GM12892 (cell line): ENCODE results near the gene PRKD1.

ENCODE experiments used
- DNase-seq: peaks from one replicate; pipeline ENCODE4 v3.0.0; 2011; ENCODE audit not compliant: insufficient read length
- FAIRE-seq: peaks from 2 replicates; lab custom pipeline; 2011; peaks lifted over from hg19 to GRCh38; lab: Jason Lieb, UNC
- POLR2A ChIP-seq: IDR thresholded peaks from 2 replicates; pipeline ENCODE4 v1.6.1; 2011; ENCODE audit warnings: low read depth, low read length, control low read depth
- POLR2AphosphoS5 ChIP-seq: IDR thresholded peaks from 2 replicates; pipeline ENCODE4 v1.6.1; 2011; ENCODE audit warnings: low read depth, low read length, control low read depth
- TAF1 ChIP-seq: IDR thresholded peaks from 2 replicates; pipeline ENCODE4 v1.6.1; 2011; ENCODE audit warnings: low read depth, mild to moderate bottlenecking, control low read depth, low read length, borderline replicate concordance

The PRKD1 gene

DNA sequence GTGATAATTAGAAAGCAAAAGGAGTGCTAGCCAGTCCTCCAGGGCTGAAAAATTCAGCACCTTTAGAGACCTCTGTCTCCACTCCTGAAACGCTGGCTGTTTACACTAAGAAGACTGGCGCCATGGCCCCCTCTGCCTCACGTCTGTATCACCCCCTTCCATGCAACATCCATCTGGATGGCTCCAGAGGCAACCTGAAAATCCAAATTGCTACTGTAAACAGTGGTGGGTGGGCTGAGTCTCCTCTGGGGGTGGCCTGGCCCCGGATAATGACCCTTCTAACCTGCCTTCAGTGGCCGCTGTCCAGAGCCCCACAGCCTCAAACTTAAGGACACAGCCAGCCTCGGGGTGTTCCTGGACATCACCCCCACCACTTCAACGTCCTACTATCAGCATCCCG, 1.4 kb downstream of the PRKD1 start:
- DNase-seq (no peak), FAIRE-seq (no peak)
- TF ChIP-seq POLR2A (no peak), TAF1 (no peak), POLR2AphosphoS5 (no peak)

DNA sequence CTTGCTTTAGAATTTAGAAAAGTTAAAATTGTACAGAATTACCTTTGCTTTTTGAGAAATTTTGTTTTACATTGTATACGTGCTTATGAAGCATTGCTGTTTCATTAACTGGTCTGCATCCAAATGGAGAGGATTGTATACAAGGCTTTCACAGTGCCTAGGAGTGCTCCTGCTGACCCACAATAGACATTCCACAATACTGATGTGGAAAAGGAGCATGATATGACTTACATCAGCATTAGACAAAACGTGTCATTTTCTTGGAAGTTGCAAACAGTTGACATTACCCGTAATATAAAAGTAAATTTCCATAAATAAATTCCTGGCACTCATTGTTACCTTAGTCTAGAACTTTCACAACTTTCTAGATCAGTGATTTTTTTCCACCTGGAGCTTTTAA, 1.9 kb downstream of the PRKD1 start:
- TF ChIP-seq POLR2AphosphoS5 (no peak), TAF1 (no peak), POLR2A (no peak)
- FAIRE-seq: no peak
- no peak for DNase-seq

DNA sequence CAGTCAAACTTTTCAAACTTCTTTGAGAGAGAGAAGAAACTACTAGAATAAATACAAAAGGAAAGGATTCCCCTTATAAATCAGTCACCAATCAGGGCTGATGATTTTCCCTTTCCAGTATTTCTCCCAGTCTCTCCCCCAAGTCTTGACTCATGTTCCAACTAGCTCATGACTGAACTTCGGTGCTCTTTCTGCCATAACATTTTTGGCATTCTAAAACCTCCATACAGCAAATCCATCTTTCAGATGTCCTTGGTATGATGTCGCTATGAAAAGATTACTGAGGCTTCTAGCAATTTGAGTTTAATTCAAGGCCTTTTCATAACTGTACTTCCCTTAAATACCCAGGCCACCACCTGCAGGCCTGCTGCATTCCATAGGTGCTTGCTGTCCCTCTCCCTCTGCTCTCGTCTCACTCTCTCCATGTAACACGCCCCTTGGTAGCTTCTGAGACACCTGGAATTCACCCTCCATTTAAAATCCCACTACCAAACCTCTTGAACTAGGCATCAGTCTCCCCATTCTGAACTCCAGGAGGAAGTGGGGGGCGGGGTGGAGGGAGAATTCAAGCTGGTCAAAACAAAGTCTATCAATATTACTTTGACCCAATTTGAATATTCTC, 2.4 kb downstream of the PRKD1 start:
- TF ChIP-seq POLR2AphosphoS5 (no peak), TAF1 (no peak), POLR2A (no peak)
- FAIRE-seq: no peak

DNA sequence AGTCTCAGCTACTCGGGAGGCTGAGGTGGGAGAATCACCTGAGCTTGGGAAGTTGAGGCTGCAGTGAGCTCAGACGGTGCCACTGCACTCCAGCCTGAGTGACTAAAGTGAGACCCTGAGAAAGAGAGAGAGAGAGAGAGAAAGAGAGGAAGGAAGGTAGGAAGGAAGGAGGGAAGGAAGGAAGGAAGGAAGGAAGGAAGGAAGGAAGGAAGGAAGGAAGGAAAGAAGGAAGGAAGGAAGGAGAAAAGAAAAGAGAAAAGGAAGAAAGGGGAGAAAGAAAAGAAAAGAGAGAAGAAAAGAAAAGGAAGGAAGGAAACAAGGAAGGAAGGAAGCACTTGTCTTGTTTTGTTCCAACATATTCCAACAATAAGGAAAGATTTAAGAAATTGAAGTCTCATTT, 7.8 kb downstream of the PRKD1 start:
- FAIRE-seq (no peak), DNase-seq (no peak)
- TF ChIP-seq TAF1: no peak
- no peak for TF ChIP-seq POLR2A
- no peak for TF ChIP-seq POLR2AphosphoS5

More for the DNA sequence above, 2.4 kb downstream of the PRKD1 start:
- DNase-seq: no peak

DNA sequence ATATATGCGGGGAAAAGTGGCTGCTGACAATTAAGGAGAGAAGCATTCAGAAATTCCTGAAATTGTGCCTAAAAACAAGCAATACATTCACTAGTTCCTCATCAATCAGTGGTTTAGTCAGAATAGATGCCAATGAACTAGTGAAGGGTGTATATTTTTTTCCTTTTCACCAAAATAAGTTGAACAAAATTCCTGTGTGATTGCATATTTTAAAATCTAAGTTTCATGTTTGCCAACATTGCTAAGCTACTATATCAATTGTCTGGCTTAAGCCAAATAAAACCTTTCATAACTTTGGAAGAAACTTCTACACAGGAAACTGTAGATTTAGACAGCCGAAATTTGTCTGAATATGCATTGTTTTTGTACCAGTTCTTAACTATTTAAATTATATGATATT, 8.7 kb downstream of the PRKD1 start:
- TF ChIP-seq POLR2AphosphoS5 (no peak), POLR2A (no peak), TAF1 (no peak)
- no peak for DNase-seq
- FAIRE-seq: no peak

DNA sequence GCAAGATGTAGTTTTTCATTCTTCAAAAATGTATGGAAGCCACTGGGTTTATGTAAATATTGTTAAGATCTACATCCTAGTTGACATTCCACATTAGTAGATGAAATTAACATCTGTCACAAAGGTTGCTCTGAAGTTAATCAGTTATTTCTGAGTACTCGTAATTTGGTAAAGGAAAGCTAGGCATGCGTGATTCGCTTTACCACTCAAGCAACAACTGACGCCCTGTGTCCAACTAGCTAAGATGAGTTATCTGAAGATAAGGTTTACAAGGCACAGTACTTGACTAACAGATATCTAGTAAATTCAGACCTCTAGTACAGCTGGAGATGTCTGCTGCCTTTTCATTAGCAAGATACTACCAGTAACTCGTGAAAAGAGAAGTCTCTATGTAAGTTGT, 14.1 kb downstream of the PRKD1 start:
- FAIRE-seq: no peak
- TF ChIP-seq POLR2AphosphoS5 (no peak), POLR2A (no peak), TAF1 (no peak)
- no peak for DNase-seq

DNA sequence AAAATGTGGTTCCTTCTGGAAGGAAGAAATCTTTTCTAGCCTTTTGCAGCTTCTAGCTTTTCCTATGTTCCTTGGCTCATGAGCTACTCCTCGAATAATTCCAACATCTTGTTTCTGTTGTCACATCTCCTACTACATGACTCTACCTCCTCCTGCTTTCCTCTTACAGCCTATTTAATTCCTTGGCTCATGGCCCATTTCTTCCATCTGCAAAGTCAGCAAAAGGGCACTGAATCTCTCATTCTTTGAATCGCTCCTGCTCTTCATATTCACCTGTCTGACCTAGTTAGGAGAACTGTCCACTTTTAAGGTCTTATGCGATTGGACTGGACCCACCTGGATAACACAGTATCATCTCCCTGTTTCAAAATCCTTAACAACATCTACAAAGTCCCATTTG, 15.8 kb downstream of the PRKD1 start:
- TF ChIP-seq POLR2AphosphoS5 (no peak), TAF1 (no peak), POLR2A (no peak)
- DNase-seq: no peak
- no peak for FAIRE-seq

DNA sequence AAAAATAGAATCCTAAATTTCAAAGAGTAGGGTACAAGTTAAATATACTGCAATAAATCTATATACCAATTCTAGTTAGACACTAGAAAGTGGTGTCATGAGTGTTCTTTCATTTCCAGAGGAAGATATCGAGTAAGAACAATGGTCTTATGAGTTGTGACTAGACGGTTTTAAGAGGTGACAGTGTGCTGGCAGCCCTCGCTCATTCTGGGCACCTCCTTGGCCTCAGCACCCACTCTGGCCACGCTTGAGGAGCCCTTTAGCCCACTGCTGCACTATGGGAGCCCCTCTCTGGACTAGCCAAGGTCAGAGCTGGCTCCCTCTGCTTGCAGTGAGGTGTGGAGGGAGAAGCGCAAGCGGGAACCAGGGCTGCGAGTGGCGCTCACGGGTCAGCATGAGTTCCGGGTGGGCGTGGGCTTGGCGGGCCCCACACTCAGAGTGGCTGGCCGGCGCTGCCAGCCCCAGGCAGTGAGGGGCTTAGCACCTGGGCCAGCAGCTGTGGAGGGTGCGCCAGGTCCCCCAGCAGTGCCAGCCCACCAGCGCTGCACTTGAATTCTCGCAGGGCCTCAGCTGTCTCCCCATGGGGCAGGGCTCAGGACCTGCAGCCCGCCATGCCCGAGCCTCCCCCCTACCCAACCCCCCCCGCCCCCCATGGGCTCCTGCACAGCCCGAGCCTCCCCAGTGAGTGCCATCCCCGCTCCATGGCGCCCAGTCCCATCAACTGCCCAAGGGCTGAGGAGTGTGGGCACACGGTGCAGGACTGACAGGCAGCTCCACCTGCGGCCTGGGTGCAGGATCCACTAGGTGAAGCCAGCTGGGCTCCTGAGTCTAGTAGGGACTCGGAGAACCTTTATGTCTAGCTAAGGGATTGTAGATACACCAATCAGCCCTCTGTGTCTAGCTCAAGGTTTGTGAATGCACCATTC, 18.7 kb downstream of the PRKD1 start:
- TF ChIP-seq TAF1: no peak
- no peak for TF ChIP-seq POLR2AphosphoS5
- TF ChIP-seq POLR2A: no peak
- no peak for DNase-seq
- FAIRE-seq: no peak

DNA sequence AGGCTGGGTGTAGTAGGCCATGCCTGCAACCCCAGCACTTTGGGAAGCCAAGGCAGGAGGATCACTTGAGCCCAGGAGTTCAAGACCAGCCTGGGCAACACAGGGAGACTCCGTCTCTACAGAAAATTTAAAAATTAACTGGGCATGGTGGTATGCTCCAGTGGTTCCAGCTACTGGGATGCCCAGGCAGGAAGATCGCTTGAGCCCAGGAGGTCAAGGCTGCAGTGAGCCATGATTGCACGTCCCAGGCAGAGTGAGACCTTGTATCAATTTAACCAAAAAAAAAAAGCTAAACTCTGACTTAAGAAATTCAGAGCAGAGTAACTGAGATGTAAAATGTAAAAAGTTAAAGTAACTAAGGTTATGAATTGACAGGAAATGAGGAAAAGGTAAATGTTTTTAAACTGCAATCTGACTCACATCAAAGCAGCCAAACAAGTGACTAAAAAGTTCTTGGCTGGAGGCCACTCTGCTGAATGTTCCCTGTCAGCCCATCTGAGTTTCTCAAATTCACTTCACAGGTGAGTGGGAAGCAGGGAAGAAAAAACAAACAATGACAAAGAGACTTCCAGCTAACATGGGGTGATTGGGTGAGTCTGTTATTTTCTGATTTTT, 21.3 kb downstream of the PRKD1 start:
- FAIRE-seq: no peak
- no peak for TF ChIP-seq TAF1
- no peak for TF ChIP-seq POLR2A
- no peak for TF ChIP-seq POLR2AphosphoS5
- DNase-seq: no peak

DNA sequence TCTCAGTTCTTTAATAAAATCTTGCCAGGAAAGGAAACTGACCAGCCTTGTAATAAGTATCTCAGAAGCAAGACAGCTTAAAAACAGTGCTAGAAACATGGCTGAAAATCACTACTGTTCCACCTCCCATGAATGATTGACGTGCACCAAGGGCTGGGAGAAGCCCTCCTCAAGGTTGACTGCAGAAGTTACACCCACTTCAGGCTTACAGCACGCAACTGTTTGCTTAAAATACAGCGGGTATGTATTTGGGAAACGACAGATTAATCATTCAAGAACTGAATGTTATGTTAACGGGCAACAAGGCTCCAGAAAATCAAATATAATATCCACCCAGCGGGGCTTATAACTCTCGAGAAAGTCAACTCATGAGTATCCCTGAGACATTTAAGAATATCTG, 22.1 kb downstream of the PRKD1 start:
- FAIRE-seq (no peak), DNase-seq (no peak)

DNA sequence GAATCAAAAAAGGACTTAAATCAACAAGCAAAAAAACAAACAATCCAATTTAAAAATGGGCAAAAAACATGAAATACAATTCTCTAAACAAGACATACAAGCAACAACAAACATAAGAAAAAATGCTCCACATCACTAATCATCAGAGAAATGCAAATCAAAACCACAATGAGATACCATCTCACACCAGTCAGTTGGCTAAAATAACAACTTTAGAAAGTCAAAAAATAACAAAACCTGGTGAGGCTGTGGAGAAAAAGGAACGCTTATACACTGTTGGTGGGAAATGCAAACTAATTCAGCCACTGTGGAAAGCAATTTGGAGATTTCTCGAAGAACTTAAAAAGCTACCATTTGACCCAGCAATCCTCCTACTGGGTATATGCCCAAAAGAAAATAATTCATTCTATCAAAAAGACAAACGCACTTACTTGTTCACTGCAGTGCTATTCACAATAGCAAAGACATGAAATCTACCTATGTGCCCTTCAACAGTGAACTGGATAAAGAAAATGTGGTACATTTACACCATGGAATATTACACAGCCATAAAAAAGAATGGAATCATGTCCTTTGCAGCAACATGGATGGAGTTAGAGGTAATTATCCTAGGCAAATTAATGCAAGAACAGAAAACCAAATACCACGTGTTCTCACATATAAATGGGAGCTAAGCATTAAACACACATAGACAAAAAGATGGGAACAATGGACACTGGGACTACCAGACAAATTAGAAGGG, 26.9 kb downstream of the PRKD1 start:
- DNase-seq (no peak), FAIRE-seq (no peak)
- TF ChIP-seq POLR2A: no peak
- TF ChIP-seq POLR2AphosphoS5: no peak
- TF ChIP-seq TAF1: no peak

More for the DNA sequence above, 22.1 kb downstream of the PRKD1 start:
- TF ChIP-seq POLR2AphosphoS5 (no peak), TAF1 (no peak)
